ENCODE results near the gene CPN2.

- TF ChIP-seq, protein P1, sequence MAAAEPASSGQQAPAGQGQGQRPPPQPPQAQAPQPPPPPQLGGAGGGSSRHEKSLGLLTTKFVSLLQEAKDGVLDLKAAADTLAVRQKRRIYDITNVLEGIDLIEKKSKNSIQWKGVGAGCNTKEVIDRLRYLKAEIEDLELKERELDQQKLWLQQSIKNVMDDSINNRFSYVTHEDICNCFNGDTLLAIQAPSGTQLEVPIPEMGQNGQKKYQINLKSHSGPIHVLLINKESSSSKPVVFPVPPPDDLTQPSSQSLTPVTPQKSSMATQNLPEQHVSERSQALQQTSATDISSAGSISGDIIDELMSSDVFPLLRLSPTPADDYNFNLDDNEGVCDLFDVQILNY (CRISPR knock-in tag; IDR thresholded peaks at IDR 0.05) = no peak
- TF ChIP-seq, protein P2, sequence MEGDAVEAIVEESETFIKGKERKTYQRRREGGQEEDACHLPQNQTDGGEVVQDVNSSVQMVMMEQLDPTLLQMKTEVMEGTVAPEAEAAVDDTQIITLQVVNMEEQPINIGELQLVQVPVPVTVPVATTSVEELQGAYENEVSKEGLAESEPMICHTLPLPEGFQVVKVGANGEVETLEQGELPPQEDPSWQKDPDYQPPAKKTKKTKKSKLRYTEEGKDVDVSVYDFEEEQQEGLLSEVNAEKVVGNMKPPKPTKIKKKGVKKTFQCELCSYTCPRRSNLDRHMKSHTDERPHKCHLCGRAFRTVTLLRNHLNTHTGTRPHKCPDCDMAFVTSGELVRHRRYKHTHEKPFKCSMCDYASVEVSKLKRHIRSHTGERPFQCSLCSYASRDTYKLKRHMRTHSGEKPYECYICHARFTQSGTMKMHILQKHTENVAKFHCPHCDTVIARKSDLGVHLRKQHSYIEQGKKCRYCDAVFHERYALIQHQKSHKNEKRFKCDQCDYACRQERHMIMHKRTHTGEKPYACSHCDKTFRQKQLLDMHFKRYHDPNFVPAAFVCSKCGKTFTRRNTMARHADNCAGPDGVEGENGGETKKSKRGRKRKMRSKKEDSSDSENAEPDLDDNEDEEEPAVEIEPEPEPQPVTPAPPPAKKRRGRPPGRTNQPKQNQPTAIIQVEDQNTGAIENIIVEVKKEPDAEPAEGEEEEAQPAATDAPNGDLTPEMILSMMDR (IDR thresholded peaks at IDR 0.05) = no peak
- TF ChIP-seq HMGXB4 (CRISPR knock-in tag; IDR thresholded peaks at IDR 0.05) = no peak
- TF ChIP-seq GABPB1 (CRISPR knock-in tag; IDR thresholded peaks at IDR 0.05) = no peak
- TF ChIP-seq FOXP1 (CRISPR knock-in tag; IDR thresholded peaks at IDR 0.05; ENCODE audit: borderline replicate concordance) = no peak
- no peak for TF ChIP-seq ATF3 (CRISPR knock-in tag; conservative IDR thresholded peaks at IDR 0.05)
- TF ChIP-seq ZNF396 (CRISPR knock-in tag; IDR thresholded peaks at IDR 0.05; ENCODE audit: borderline replicate concordance) = no peak
- no peak for TF ChIP-seq FOXJ3 (CRISPR knock-in tag; IDR thresholded peaks at IDR 0.05; ENCODE audit: borderline replicate concordance)
- TF ChIP-seq E2F1 (CRISPR knock-in tag; IDR thresholded peaks at IDR 0.05) = no peak
- no peak for TF ChIP-seq SMAD4 (CRISPR knock-in tag; IDR thresholded peaks at IDR 0.05)
- TF ChIP-seq ZNF263 (CRISPR knock-in tag; IDR thresholded peaks at IDR 0.05; ENCODE audit: low read depth) = no peak
- TF ChIP-seq, protein P3, sequence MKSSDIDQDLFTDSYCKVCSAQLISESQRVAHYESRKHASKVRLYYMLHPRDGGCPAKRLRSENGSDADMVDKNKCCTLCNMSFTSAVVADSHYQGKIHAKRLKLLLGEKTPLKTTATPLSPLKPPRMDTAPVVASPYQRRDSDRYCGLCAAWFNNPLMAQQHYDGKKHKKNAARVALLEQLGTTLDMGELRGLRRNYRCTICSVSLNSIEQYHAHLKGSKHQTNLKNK (CRISPR knock-in tag; IDR thresholded peaks at IDR 0.05) = no peak
Observed at GRCh38 chr3:194387926-194388418, 36.8 kb upstream of the CPN2 start.

All from WTC11 (cell line).